ENCODE data around the gene NPIPB4. TPM values are rescaled to one million over a fixed set of nuclear protein-coding genes. Genes with fewer than 3 reads are reported as not detected.
"Not testable (repeated sequence)": the region's sequence is repeated elsewhere in the genome, so short reads cannot be mapped to it uniquely, and the experiment has no call there.

The NPIPB4 gene
- total and polyA plus RNA-seq, 5 experiments from 2014 or later = 5.2 to 325 (median 6.0) TPM

DNA sequence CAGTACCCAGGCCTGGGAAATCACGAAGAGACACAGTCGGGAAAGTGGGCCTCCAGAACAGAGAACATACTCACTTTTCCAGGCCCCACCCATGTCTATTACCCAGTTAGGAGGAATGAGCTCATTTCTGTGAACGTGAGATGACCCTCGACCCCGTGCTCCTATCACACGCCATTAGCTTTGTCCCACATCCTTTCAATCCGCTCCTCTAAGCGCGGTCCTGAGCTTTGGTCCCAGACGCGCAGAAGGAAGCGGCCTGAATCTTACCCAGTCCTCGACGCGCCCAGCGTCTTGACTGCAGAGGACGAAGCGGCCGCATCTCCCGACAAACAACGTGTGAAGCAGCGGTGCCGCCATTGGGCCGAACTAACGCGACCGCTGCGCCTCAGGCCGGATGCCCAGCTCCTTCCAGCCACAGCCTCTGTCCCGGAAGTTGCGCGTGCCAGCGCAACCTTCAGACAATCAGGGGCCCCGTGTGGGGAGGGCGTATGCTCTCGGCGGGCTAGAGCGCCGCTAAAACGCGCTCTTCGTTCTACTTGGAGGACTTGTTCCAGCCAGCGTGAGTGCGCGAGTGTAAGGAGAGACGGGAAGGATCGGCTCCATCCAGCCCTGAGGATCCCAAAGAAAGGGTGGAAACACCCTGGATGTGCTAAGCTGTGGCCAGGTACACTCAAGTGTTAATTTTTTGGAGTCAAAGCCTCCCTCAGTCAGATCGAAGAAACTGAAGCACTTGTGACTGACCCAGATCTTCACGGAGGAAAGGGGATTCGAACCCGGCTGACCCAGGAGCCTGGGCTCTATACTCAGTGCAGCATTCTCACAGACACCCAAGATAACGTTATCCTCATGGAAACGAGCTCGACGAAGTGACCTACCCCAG is 37.3 kb downstream of the NPIPB4 start:
- not testable (repeated sequence) for H3K9me3 Mint-ChIP-seq, H3K27me3 Mint-ChIP-seq
- peak; percentile 48 to 84 (median 70) for DNase-seq
- peaks cover 0 to 18% (median 0%) of the 10 kb centered on the region in 3 donors for H3K36me3 Mint-ChIP-seq
- POLR2A ChIA-PET = interaction anchor here (0.5 to 2.7 kb wide), 5 partner anchors 129 to 376 kb away, joined by 3 to 10 read pairs (median 4); partner anchors contain the start of gene UQCRC2
- peak overlapping the region; percentile 94 to 100 (median 96) for H3K4me3 Mint-ChIP-seq
- peak overlapping the region; percentile 99 to 100 (median 100) for H3K27ac Mint-ChIP-seq
- peak; percentile 91 to 95 for ATAC-seq
- peaks cover 12 to 31% (median 26%) of the 10 kb centered on the region in 4 donors for H3K4me1 Mint-ChIP-seq

GRCh38 chr16:21819617-21820016 is 37.9 kb downstream of the NPIPB4 start:
- H3K4me1 Mint-ChIP-seq = peaks cover 12 to 31% (median 26%) of the 10 kb centered on the region in 4 donors

GRCh38 chr16:21817012-21817411 is 40.5 kb downstream of the NPIPB4 start:
- Mint-ChIP-seq H3K4me1 (peaks cover 12 to 35% (median 26%) of the 10 kb centered on the region in 4 donors), H3K27ac (peak overlapping the region in 4 of 10 donors; percentile 34 to 83 (median 64)), H3K36me3 (peaks cover 0 to 36% (median 0%) of the 10 kb centered on the region in 3 donors)
- POLR2A ChIA-PET, H3K27me3 Mint-ChIP-seq, H3K9me3 Mint-ChIP-seq, H3K4me3 Mint-ChIP-seq: not testable (repeated sequence)
- peak in 1 of 10 donors; percentile 20 for DNase-seq
- ATAC-seq = peak; percentile 49 to 57

More at GRCh38 chr16:21819617-21820016, 37.9 kb downstream of the NPIPB4 start:
- peaks cover 0 to 18% (median 0%) of the 10 kb centered on the region in 3 donors for H3K36me3 Mint-ChIP-seq
- ATAC-seq, H3K9me3 Mint-ChIP-seq, H3K27me3 Mint-ChIP-seq: not testable (repeated sequence)
- peak overlapping the region; percentile 99 to 100 (median 100) for H3K27ac Mint-ChIP-seq
- peak in 1 of 10 donors; percentile 15 for DNase-seq
- POLR2A ChIA-PET = interaction anchor here (0.7 to 1.0 kb wide), 3 partner anchors 134 to 377 kb away, joined by 3 to 4 read pairs (median 3); partner anchors contain the start of gene UQCRC2
- H3K4me3 Mint-ChIP-seq = peak overlapping the region; percentile 94 to 100 (median 96)

DNA sequence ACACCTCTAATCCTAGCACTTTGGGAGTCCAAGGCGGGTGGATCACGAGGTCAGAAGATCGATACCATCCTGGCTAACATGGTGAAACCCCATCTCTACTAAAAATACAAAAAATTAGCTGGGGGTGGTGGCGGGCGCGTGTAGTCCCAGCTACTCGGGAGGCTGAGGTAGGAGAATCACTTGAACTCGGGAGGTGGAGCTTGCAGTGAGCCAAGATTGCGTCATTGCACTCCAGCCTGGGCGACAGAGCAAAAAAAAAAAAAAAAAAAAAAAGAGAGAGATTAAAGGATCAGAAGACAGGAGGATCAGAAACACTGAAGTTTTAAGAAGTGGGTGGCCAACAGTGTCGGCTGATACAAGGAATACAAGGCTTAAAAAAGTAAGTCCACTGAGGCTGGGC is 41.9 kb downstream of the NPIPB4 start:
- POLR2A ChIA-PET, DNase-seq, H3K27ac Mint-ChIP-seq, ATAC-seq, H3K4me3 Mint-ChIP-seq, H3K27me3 Mint-ChIP-seq, H3K9me3 Mint-ChIP-seq: not testable (repeated sequence)
- peaks cover 0 to 48% (median 0%) of the 10 kb centered on the region in 3 donors for H3K36me3 Mint-ChIP-seq
- H3K4me1 Mint-ChIP-seq = peaks cover 12 to 35% (median 24%) of the 10 kb centered on the region in 4 donors

GRCh38 chr16:21802375-21802663 is 55.2 kb downstream of the NPIPB4 start:
- H3K27ac Mint-ChIP-seq, POLR2A ChIA-PET, H3K9me3 Mint-ChIP-seq, H3K4me3 Mint-ChIP-seq, H3K4me1 Mint-ChIP-seq, H3K27me3 Mint-ChIP-seq, DNase-seq, ATAC-seq: not testable (repeated sequence)
- H3K36me3 Mint-ChIP-seq = peaks cover 0 to 37% (median 0%) of the 10 kb centered on the region in 3 donors

- POLR2A ChIA-PET, H3K9me3 Mint-ChIP-seq, H3K27me3 Mint-ChIP-seq, H3K4me1 Mint-ChIP-seq, H3K4me3 Mint-ChIP-seq: not testable (repeated sequence)
- ATAC-seq = peak; percentile 32 to 42
- Mint-ChIP-seq H3K36me3 (peaks cover 0 to 39% (median 0%) of the 10 kb centered on the region in 3 donors), H3K27ac (peak overlapping the region in 3 of 10 donors; percentile 19 to 32 (median 29))
- DNase-seq = peak in 1 of 10 donors; percentile 21
Observed at GRCh38 chr16:21801538-21802374, 55.8 kb downstream of the NPIPB4 start.

DNA sequence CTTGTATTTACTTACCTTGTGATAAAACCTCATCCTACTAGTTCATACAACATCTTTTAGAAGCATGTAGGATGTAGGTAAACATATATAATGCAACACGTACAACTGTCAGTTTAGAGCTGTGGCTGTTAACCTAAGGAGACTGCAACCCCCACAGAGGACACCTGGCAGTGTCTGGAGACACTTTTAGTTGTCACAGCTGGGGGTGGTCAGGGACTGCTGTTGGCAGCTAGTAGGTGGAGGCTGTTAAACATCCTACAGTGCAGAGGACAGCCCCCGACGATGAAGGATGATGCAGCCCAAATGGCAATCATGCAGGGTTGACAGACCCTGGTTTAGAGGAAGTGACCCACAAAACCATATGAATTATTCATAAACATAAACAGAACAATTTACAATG is 59.0 kb downstream of the NPIPB4 start:
- H3K4me1 Mint-ChIP-seq, H3K27ac Mint-ChIP-seq, ATAC-seq, H3K27me3 Mint-ChIP-seq, DNase-seq, POLR2A ChIA-PET, H3K4me3 Mint-ChIP-seq, H3K9me3 Mint-ChIP-seq: not testable (repeated sequence)
- H3K36me3 Mint-ChIP-seq = peaks cover 0 to 25% (median 4%) of the 10 kb centered on the region in 3 donors

- H3K9me3 Mint-ChIP-seq, H3K27ac Mint-ChIP-seq, H3K36me3 Mint-ChIP-seq, H3K4me3 Mint-ChIP-seq, POLR2A ChIA-PET, DNase-seq, ATAC-seq, H3K27me3 Mint-ChIP-seq, H3K4me1 Mint-ChIP-seq: not testable (repeated sequence)
Observed at GRCh38 chr16:21793310-21793709, 64.2 kb downstream of the NPIPB4 start.

GRCh38 chr16:21790506-21790905 is 67.0 kb downstream of the NPIPB4 start:
- H3K36me3 Mint-ChIP-seq, H3K4me1 Mint-ChIP-seq, POLR2A ChIA-PET, DNase-seq, H3K27ac Mint-ChIP-seq, H3K27me3 Mint-ChIP-seq, H3K4me3 Mint-ChIP-seq, ATAC-seq, H3K9me3 Mint-ChIP-seq: not testable (repeated sequence)

Other genes starting within 250 kb of the NPIPB4 start
- under 1 TPM; 0.57 to 0.69 TPM for gene IGSF6, start 205.1 kb downstream of the NPIPB4 start, total RNA-seq
- under 1 TPM; 0.16 to 0.28 (median 0.22) TPM for gene IGSF6, start 205.1 kb downstream of the NPIPB4 start, polyA plus RNA-seq
- gene OTOA, start 193.8 kb downstream of the NPIPB4 start, total RNA-seq = under 1 TPM in 1 of 2 experiments, not detected in 1; 0.14 TPM
- not detected for gene OTOA, start 193.8 kb downstream of the NPIPB4 start, polyA plus RNA-seq
- 100 to 1,000 TPM; 187 to 193 TPM for gene UQCRC2, start 95.6 kb upstream of the NPIPB4 start, total RNA-seq
- 100 to 1,000 TPM; 176 to 196 (median 180) TPM for gene UQCRC2, start 95.6 kb upstream of the NPIPB4 start, polyA plus RNA-seq
- gene PDZD9, start 143.4 kb upstream of the NPIPB4 start, total RNA-seq = not detected
- gene PDZD9, start 143.4 kb upstream of the NPIPB4 start, polyA plus RNA-seq = under 1 TPM in 2 of 3 donors, not detected in 1; 0.19 to 0.30 TPM
- 10 to 100 TPM; 15.6 to 18.9 TPM for gene MOSMO, start 150.4 kb upstream of the NPIPB4 start, total RNA-seq
- gene MOSMO, start 150.4 kb upstream of the NPIPB4 start, polyA plus RNA-seq = 1 to 10 TPM; 4.7 to 6.5 (median 4.9) TPM
- gene VWA3A, start 234.8 kb upstream of the NPIPB4 start, total RNA-seq = under 1 TPM; 0.65 to 0.99 TPM
- not detected for gene VWA3A, start 234.8 kb upstream of the NPIPB4 start, polyA plus RNA-seq

Data from naive thymus-derived CD8-positive, alpha-beta T cell (primary cell).